Karpas-422 (cell line): Measurements from ENCODE around the gene BCKDK. TPM values are rescaled to one million over a fixed set of nuclear protein-coding genes. Genes with fewer than 3 reads are reported as not detected.
"Not testable (repeated sequence)": the region's sequence is repeated elsewhere in the genome, so short reads cannot be mapped to it uniquely, and the experiment has no call there.

Source experiments
- DNase-seq: peaks from one replicate; pipeline ENCODE4 v3.0.0-alpha.2; 2015
- H2AFZ ChIP-seq: fragments of 200-600 bp; sonication (generic); 2 replicates; pipeline ENCODE4 v1.6.1; 2014; ENCODE audit warnings: antibody characterized with exemption, low read length, mixed read lengths
- H3K27ac ChIP-seq: fragments of 200-600 bp; sonication (generic); 2 replicates; pipeline ENCODE4 v1.5.1; 2014; ENCODE audit warnings: mild to moderate bottlenecking, low read length, moderate library complexity
- H3K27me3 ChIP-seq: fragments of 200-600 bp; sonication (generic); 2 replicates; pipeline ENCODE4 v1.6.1; 2014; ENCODE audit warnings: low read length, mixed read lengths
- H3K36me3 ChIP-seq: fragments of 200-600 bp; sonication (generic); 2 replicates; pipeline ENCODE4 v1.6.1; 2014; ENCODE audit warnings: low read length, mixed read lengths; ENCODE audit not compliant: insufficient read depth
- H3K4me1 ChIP-seq: fragments of 200-600 bp; sonication (generic); 2 replicates; pipeline ENCODE4 v1.6.1; 2014; ENCODE audit warnings: mild to moderate bottlenecking, low read length, mixed read lengths
- H3K4me2 ChIP-seq: fragments of 200-600 bp; sonication (generic); 2 replicates; pipeline ENCODE4 v1.6.1; 2014; ENCODE audit warnings: low read length, low read depth, mild to moderate bottlenecking; ENCODE audit not compliant: poor library complexity, severe bottlenecking
- H3K4me3 ChIP-seq: fragments of 200-600 bp; sonication (generic); 2 replicates; pipeline ENCODE4 v1.5.1; 2014; ENCODE audit warnings: mild to moderate bottlenecking, antibody characterized with exemption, low read length, mixed read lengths
- H3K79me2 ChIP-seq: fragments of 200-600 bp; sonication (generic); 2 replicates; pipeline ENCODE4 v1.6.1; 2014; ENCODE audit warnings: mild to moderate bottlenecking, low read length, mixed read lengths
- H3K9ac ChIP-seq: fragments of 200-600 bp; sonication (generic); 2 replicates; pipeline ENCODE4 v1.6.0; 2014; ENCODE audit warnings: low read length
- H3K9me2 ChIP-seq: fragments of 200-600 bp; sonication (generic), shearing (Covaris generic); replicated peaks from 2 replicates; pipeline ENCODE4 v1.6.0; 2014; ENCODE audit warnings: mild to moderate bottlenecking, low read length, moderate library complexity; ENCODE audit not compliant: insufficient read depth
- H3K9me3 ChIP-seq: fragments of 300-700, 200-600 bp; sonication (generic); 2 replicates; pipeline ENCODE4 v1.6.1; 2014; ENCODE audit warnings: low read length, mixed read lengths
- H4K20me1 ChIP-seq: fragments of 200-600 bp; sonication (generic); 2 replicates; pipeline ENCODE4 v1.6.1; 2014; ENCODE audit warnings: mild to moderate bottlenecking, antibody characterized with exemption, low read length, low read depth; ENCODE audit not compliant: insufficient read depth
- total RNA-seq: library from RNA; depleted of rRNA; stranded (reverse); fragments of >200 nt; shearing (Covaris generic); gene quantifications from 2 replicates; pipeline ENCODE4 v1.2.3, GENCODE V29; 2014; ENCODE audit warnings: low replicate concordance

Gene BCKDK
- total RNA-seq, 1 experiment from 2014 or later = 28.4 TPM

- DNase-seq = peak; percentile 97
- H3K9ac ChIP-seq = peak within 1 kb of the TSS; percentile 92
- peak within 1 kb of the TSS; percentile 89 for H3K4me2 ChIP-seq
- H3K27ac ChIP-seq = peak within 1 kb of the TSS; percentile 69
- H3K36me3 ChIP-seq = 0 out of 2 replicates have a peak, but pooled peaks cover 4% of the 10 kb centered on the region
- H3K4me1 ChIP-seq = peaks cover 18% of the 10 kb centered on the region
- H3K4me3 ChIP-seq = peak within 1 kb of the TSS; percentile 97
- H3K9me3 ChIP-seq = no peaks in the 10 kb centered on the region
- no peaks in the 10 kb centered on the region for H3K9me2 ChIP-seq
- H2AFZ ChIP-seq = peak within 1 kb of the TSS; percentile 77
- 0 out of 2 replicates have a peak, but pooled peaks cover 4% of the 10 kb centered on the region for H4K20me1 ChIP-seq
- H3K27me3 ChIP-seq = no peaks in the 10 kb centered on the region
- peaks cover 31% of the 10 kb centered on the region for H3K79me2 ChIP-seq
These were observed 13.6 kb upstream of the BCKDK start, which contains the start of gene VKORC1 for GRCh38 chr16:31094424-31095120. VKORC1 (minus strand) TSS chr16:31094797; CDS start chr16:31094729, 68 bp downstream.

- H3K4me2 ChIP-seq = no peak overlapping the region
- no peaks in the 10 kb centered on the region for H4K20me1 ChIP-seq
- peaks cover 8% of the 10 kb centered on the region for H3K4me1 ChIP-seq
- H3K36me3 ChIP-seq = no peaks in the 10 kb centered on the region
- no peak for DNase-seq
- H3K9me3 ChIP-seq = no peaks in the 10 kb centered on the region
- no peak overlapping the region for H3K9ac ChIP-seq
- H3K27me3 ChIP-seq = no peaks in the 10 kb centered on the region
- H3K9me2 ChIP-seq = no peaks in the 10 kb centered on the region
- H3K79me2 ChIP-seq = no peaks in the 10 kb centered on the region
- no peak overlapping the region for H3K27ac ChIP-seq
- no peak overlapping the region for H2AFZ ChIP-seq
- no peak overlapping the region for H3K4me3 ChIP-seq
These were observed 8.1 kb upstream of the BCKDK start for GRCh38 chr16:31099860-31100638.

- H3K36me3 ChIP-seq, H2AFZ ChIP-seq, H3K9ac ChIP-seq, H3K9me3 ChIP-seq, H3K4me1 ChIP-seq, DNase-seq, H4K20me1 ChIP-seq, H3K9me2 ChIP-seq, H3K79me2 ChIP-seq, H3K27me3 ChIP-seq, H3K27ac ChIP-seq, H3K4me2 ChIP-seq, H3K4me3 ChIP-seq: not testable (repeated sequence)
These were observed 7.1 kb upstream of the BCKDK start for GRCh38 chr16:31100876-31101641.

GRCh38 chr16:31105677-31106213, 2.4 kb upstream of the BCKDK start:
- H3K79me2 ChIP-seq = peaks cover 18% of the 10 kb centered on the region
- no peaks in the 10 kb centered on the region for H4K20me1 ChIP-seq
- no peak overlapping the region for H3K4me2 ChIP-seq
- 0 out of 2 replicates have a peak overlapping the region, but pooled peaks have one; percentile 39 for H3K9ac ChIP-seq
- no peaks in the 10 kb centered on the region for H3K9me2 ChIP-seq
- peaks cover 20% of the 10 kb centered on the region for H3K4me1 ChIP-seq
- no peaks in the 10 kb centered on the region for H3K9me3 ChIP-seq
- H3K27ac ChIP-seq = no peak overlapping the region
- H2AFZ ChIP-seq = peak overlapping the region; percentile 95
- no peaks in the 10 kb centered on the region for H3K27me3 ChIP-seq
- H3K4me3 ChIP-seq = no peak overlapping the region
- H3K36me3 ChIP-seq = no peaks in the 10 kb centered on the region; the same call in 1 of the 2 replicates
- peak; percentile 93 for DNase-seq

- H4K20me1 ChIP-seq = no peaks in the 10 kb centered on the region
- H2AFZ ChIP-seq = no peak overlapping the region
- no peaks in the 10 kb centered on the region; the same call in 1 of the 2 replicates for H3K36me3 ChIP-seq
- H3K4me2 ChIP-seq = peak overlapping the region; percentile 79
- peak overlapping the region; percentile 92; the same call in 1 of the 2 replicates for H3K4me3 ChIP-seq
- peak; percentile 35 for DNase-seq
- H3K27ac ChIP-seq = no peak overlapping the region
- no peaks in the 10 kb centered on the region for H3K9me2 ChIP-seq
- H3K27me3 ChIP-seq = no peaks in the 10 kb centered on the region
- H3K79me2 ChIP-seq = peaks cover 18% of the 10 kb centered on the region
- peak overlapping the region; percentile 96 for H3K9ac ChIP-seq
- no peaks in the 10 kb centered on the region for H3K9me3 ChIP-seq
- H3K4me1 ChIP-seq = peaks cover 20% of the 10 kb centered on the region
These were observed 1.4 kb upstream of the BCKDK start for GRCh38 chr16:31106509-31107464.

- H3K36me3 ChIP-seq = no peaks in the 10 kb centered on the region; the same call in none of the 2 replicates
- no peaks in the 10 kb centered on the region for H4K20me1 ChIP-seq
- peak overlapping the region; percentile 92 for H3K4me3 ChIP-seq
- peak overlapping the region; percentile 79 for H3K4me2 ChIP-seq
- peaks cover 18% of the 10 kb centered on the region for H3K79me2 ChIP-seq
- H3K9ac ChIP-seq = peak overlapping the region; percentile 96
- no peak for DNase-seq
- no peaks in the 10 kb centered on the region for H3K9me2 ChIP-seq
- 0 out of 2 replicates have a peak overlapping the region, but pooled peaks have one; percentile 5 for H3K27ac ChIP-seq
- no peaks in the 10 kb centered on the region for H3K9me3 ChIP-seq
- H3K27me3 ChIP-seq = no peaks in the 10 kb centered on the region
- peaks cover 20% of the 10 kb centered on the region for H3K4me1 ChIP-seq
- H2AFZ ChIP-seq = peak overlapping the region; percentile 22; the same call in 1 of the 2 replicates
These were observed 720 bp upstream of the BCKDK start for GRCh38 chr16:31107465-31107867.
